Spleen (tissue), 11 donors: ENCODE results near the gene PKP4. TPM values are rescaled to one million over a fixed set of nuclear protein-coding genes. Genes with fewer than 3 reads are reported as not detected.
"Not testable (repeated sequence)": the region's sequence is repeated elsewhere in the genome, so short reads cannot be mapped to it uniquely, and the experiment has no call there.

Experiments used
- DNase-seq: peaks from one replicate; pipeline ENCODE4 v3.0.0-alpha.2; 2020
- H3K27ac ChIP-seq, 8 donors: fragments of 200-600 bp; sonication (generic) in 7 of 8; 1 replicate in 4 of 8; 2 replicates in 4 of 8; pipeline versions ENCODE4 v1.5.0 to v1.8.0; 2016 to 2021; ENCODE audit warnings: inconsistent platforms in 4 of 8, mild to moderate bottlenecking in 4 of 8, moderate library complexity in 1 of 8
- H3K27me3 ChIP-seq, 7 donors: fragments of 200-600 bp; sonication (generic) in 6 of 7; replicated peaks in 1 of 7; 1 replicate in 4 of 7; 2 replicates in 3 of 7; pipeline versions ENCODE4 v1.5.0 to v1.8.0; 2016 to 2021; ENCODE audit warnings: inconsistent platforms in 3 of 7, mild to moderate bottlenecking in 1 of 7
- H3K36me3 ChIP-seq, 6 donors: fragments of 200-600 bp; sonication (generic) in 5 of 6; 1 replicate in 4 of 6; 2 replicates in 2 of 6; pipeline versions ENCODE4 v1.5.0 to v1.8.0; 2016 to 2021; ENCODE audit warnings: inconsistent platforms in 2 of 6
- H3K4me1 ChIP-seq, 6 donors: fragments of 200-600 bp; sonication (generic) in 5 of 6; 1 replicate in 3 of 6; 2 replicates in 3 of 6; pipeline versions ENCODE4 v1.5.0 to v1.8.0; 2016 to 2021; ENCODE audit warnings: inconsistent platforms in 3 of 6
- H3K4me3 ChIP-seq, 8 donors: fragments of 200-600 bp; sonication (generic) in 7 of 8; 1 replicate in 4 of 8; 2 replicates in 4 of 8; pipeline versions ENCODE4 v1.5.0 to v1.8.0; 2016 to 2021; ENCODE audit warnings: inconsistent platforms in 4 of 8, mild to moderate bottlenecking in 4 of 8, moderate library complexity in 2 of 8
- H3K9me3 ChIP-seq, 8 donors: fragments of 200-600 bp; sonication (generic) in 7 of 8; 1 replicate in 4 of 8; 2 replicates in 4 of 8; pipeline versions ENCODE4 v1.5.0 to v1.8.0; 2016 to 2021; ENCODE audit warnings: inconsistent platforms in 4 of 8
- POLR2A ChIP-seq, 3 donors: fragments of 450-650 bp; IDR thresholded peaks; one replicate each; pipeline ENCODE4 v1.5.1; 2017; ENCODE audit warnings: antibody characterized with exemption in 3 of 3, mild to moderate bottlenecking in 1 of 3
- POLR2AphosphoS5 ChIP-seq, 3 donors: sonication (generic); formaldehyde crosslinking; IDR thresholded peaks; one replicate each; pipeline ENCODE4 v1.5.1; 2017; ENCODE audit warnings: antibody characterized with exemption in 3 of 3
- WGBS, 5 donors: extraction: QIAGEN DNeasy Blood & Tissue Kit in 3 of 5; methylation state at CpG; one replicate each; pipeline versions ENCODE4 v1.1.5 to v1.1.7; 2013 to 2018; 5-methylcytosine and 5-hydroxymethylcytosine counted together
- intact Hi-C: fragments of 100-400 bp; cut with DNase I; formaldehyde crosslinking; loops from one replicate; pipeline ENCODE4 v1.15.0; 2023; ENCODE audit warnings: low total_unique reads
- polyA plus RNA-seq, 3 donors: library from polyadenylated mRNA; stranded (reverse); fragments of 200-250 nt; gene quantifications; one replicate each; pipeline ENCODE4 v1.2.1, GENCODE V29; 2013
- total RNA-seq, 7 donors: library from RNA; depleted of rRNA in 3 of 7; stranded (reverse); fragments of >200 nt in 3 of 7; fragmentation: NEBNext Ultra II Directional in 4 of 7; extraction: Animal tissue kit (Norgen Biotek cat#: 25700) in 4 of 7; gene quantifications; one replicate each; pipeline versions ENCODE4 v1.1.0 to v1.2.1, GENCODE V29; 2016 to 2021
- TF ChIP-seq, protein P1 (sequence below), 11 experiments: fragments of 200-600 bp in 7 of 11; fragments of 450-650 bp in 4 of 11; sonication (generic) in 4 of 11; IDR thresholded peaks in 8 of 11; conservative IDR thresholded peaks in 3 of 11; 1 replicate in 7 of 11; 2 replicates in 4 of 11; pipeline versions ENCODE4 v1.4.0 to v1.8.0; 2016 to 2021; ENCODE audit warnings: antibody characterized with exemption in 11 of 11, inconsistent platforms in 4 of 11, mild to moderate bottlenecking in 1 of 11
- donor health status: healthy with polysubstance abuse.
- donor health status: DM: no; HTN: no; CAD: no; lungs with moderate emphysema.
- donor health status: DM: no; HTN: no; CAD: no.
- donor health status: Bipolar disorder and iron deficiency.
- donor health status: healthy.
- donor health status: DM: no; HTN: no; CAD: no.
- donor health status: DM: yes; HTN: yes; CAD: no.

PKP4 gene
- total and polyA plus RNA-seq, 10 donors, result 4.9 to 53.5 (median 29.2) TPM

DNA sequence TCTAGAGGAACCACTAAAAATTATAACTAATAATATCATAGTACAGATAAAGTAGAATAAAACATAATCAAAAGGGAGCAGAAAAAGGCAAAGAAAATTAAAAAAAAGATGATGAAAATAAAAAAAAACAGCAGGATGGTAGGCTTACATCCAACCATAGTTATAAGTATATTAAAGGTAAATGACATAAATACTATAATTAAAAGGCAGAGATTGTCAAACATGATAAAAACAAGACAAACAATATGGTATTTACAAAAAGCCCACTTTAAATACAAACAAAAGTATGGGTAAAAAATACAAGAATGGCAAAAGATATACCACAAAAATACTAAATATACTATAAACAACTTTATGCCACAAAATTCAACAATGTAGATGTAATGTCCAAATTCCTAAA, 24.6 kb upstream of the PKP4 start:
- Histone ChIP-seq H3K27ac (no peak overlapping the region), H3K4me3 (no peak overlapping the region), H3K36me3 (no peaks in the 10 kb centered on the region), H3K27me3 (no peaks in the 10 kb centered on the region), H3K9me3 (peaks cover 0 to 40% (median 30%) of the 10 kb centered on the region in 8 donors), H3K4me1 (no peaks in the 10 kb centered on the region)
- TF ChIP-seq POLR2A (IDR thresholded peaks at IDR 0.05) (no peak), POLR2AphosphoS5 (IDR thresholded peaks at IDR 0.05) (no peak)
- TF ChIP-seq, protein P1, sequence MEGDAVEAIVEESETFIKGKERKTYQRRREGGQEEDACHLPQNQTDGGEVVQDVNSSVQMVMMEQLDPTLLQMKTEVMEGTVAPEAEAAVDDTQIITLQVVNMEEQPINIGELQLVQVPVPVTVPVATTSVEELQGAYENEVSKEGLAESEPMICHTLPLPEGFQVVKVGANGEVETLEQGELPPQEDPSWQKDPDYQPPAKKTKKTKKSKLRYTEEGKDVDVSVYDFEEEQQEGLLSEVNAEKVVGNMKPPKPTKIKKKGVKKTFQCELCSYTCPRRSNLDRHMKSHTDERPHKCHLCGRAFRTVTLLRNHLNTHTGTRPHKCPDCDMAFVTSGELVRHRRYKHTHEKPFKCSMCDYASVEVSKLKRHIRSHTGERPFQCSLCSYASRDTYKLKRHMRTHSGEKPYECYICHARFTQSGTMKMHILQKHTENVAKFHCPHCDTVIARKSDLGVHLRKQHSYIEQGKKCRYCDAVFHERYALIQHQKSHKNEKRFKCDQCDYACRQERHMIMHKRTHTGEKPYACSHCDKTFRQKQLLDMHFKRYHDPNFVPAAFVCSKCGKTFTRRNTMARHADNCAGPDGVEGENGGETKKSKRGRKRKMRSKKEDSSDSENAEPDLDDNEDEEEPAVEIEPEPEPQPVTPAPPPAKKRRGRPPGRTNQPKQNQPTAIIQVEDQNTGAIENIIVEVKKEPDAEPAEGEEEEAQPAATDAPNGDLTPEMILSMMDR (IDR thresholded peaks at IDR 0.05 in 8 of 11, conservative IDR thresholded peaks at IDR 0.05 in 3 of 11), result no peak
- DNase-seq, result no peak
- intact Hi-C loops, result no loop called here

DNA sequence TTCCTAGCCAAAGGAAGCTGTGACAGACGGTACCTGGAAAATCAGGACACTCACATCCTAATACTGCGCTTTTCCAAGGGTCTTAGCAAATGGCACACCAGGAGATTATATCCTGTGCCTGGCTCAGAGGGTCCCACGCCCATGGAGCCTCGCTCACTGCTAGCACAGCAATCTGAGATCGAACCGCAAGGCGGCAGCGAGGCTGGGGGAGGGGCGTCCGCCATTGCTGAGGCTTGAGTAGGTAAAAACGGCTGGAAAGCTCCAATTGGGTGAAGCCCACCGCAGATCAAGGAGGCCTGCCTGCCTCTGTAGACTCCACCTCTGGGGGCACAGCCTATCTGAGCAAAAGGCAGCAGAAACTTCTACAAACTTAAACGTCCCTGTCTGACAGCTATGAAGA, 23.0 kb upstream of the PKP4 start:
- WGBS, 5 donors, result 87 to 93% (median 91%) methylated on average over 13 of the region's 13 CpGs
- not testable (repeated sequence) for DNase-seq

DNA sequence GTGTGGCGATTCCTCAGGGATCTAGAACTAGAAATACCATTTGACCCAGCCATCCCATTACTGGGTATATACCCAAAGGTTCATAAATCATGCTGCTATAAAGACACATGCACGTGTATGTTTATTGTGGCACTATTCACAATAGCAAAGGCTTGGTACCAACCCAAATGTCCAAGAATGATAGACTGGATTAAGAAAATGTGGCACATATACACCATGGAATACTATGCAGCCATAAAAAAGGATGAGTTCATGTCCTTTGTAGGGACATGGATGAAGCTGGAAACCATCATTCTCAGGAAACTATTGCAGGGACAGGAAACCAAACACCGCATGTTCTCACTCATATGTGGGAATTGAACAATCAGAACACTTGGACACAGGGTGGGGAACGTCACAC, 17.7 kb upstream of the PKP4 start:
- H3K27me3 ChIP-seq, DNase-seq, H3K27ac ChIP-seq, H3K4me3 ChIP-seq, H3K4me1 ChIP-seq, H3K36me3 ChIP-seq, intact Hi-C loops: not testable (repeated sequence)
- H3K9me3 ChIP-seq, result peaks cover 0 to 16% (median 4%) of the 10 kb centered on the region in 8 donors
- WGBS, 5 donors, result 91 to 97% (median 94%) methylated on average over 3 to 4 of the region's 4 CpGs

More for the DNA sequence above, 23.0 kb upstream of the PKP4 start:
- H3K27me3 ChIP-seq, intact Hi-C loops, H3K36me3 ChIP-seq, H3K4me1 ChIP-seq, H3K4me3 ChIP-seq, H3K27ac ChIP-seq: not testable (repeated sequence)
- peaks cover 0 to 40% (median 30%) of the 10 kb centered on the region in 8 donors for H3K9me3 ChIP-seq

DNA sequence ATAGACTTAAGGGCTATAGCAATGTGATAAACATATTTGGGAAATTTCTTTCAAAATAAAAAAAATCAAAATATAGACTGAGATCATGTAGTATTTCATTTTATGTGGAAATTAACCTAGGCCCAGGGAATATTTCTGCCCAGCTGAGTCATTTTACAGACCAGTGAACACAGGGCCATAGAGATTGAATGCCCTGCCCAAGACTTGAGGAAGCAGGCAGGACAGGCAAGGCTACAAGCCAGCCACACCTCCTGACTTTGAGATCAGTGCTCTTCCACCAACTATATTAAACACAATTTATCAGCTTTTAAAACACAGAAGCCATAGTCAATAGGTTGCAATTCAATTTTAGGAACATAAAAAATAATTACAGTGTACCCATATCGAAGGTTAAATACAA, 13.1 kb upstream of the PKP4 start:
- no peak overlapping the region for H3K4me3 ChIP-seq
- no peaks in the 10 kb centered on the region for H3K27me3 ChIP-seq
- H3K36me3 ChIP-seq, result no peaks in the 10 kb centered on the region
- intact Hi-C loops, result no loop called here
- H3K4me1 ChIP-seq, result no peaks in the 10 kb centered on the region
- WGBS, 5 donors, result 93 to 96% (median 94%) methylated on average over 1 of the region's 1 CpG
- TF ChIP-seq, protein P1 (IDR thresholded peaks at IDR 0.05 in 8 of 11, conservative IDR thresholded peaks at IDR 0.05 in 3 of 11), result no peak
- TF ChIP-seq POLR2A (IDR thresholded peaks at IDR 0.05) (no peak), POLR2AphosphoS5 (IDR thresholded peaks at IDR 0.05) (no peak)
- peaks cover 0 to 15% (median 1%) of the 10 kb centered on the region in 8 donors for H3K9me3 ChIP-seq
- DNase-seq, result no peak
- H3K27ac ChIP-seq, result no peak overlapping the region

DNA sequence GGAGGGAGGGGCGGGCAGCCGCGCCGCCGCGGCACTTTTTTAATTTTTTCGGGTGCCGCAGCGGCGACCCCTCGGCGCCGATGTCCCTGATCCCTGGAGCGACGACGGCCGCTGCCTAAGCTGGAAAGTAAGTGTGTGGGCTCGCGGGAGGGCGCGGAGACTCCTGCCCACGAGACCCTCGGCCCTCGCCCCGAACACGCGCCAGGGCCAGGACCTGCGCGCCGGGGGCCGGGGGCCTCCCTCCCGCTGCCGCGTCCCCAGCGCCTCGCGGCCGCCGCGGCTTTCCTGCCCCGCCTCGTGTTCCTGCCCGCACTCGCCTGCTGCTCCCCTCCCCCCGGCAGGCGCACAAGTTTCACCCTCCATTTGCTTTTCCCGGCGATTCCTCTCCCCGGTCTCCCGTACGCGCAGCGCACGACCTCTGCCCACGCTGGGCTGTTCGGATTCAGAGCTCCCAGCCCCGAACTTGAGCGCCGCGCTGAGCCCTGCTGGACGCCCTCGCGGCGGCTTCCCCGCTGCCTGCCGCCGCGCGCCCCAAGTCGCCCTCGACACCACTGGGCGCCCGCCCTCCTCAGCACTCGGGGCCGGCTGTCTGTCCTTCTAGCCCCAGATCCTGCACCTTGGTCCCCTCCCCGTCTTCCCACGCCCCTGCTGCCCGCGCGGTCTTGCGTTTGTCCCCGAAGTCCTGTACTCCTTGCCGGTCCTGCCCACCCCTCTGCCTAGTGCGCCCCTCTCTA, 507 bp downstream of the PKP4 start:
- 0 to 1% (median 0%) methylated on average over 56 to 84 of the region's 84 CpGs for WGBS, 5 donors
- H3K27ac ChIP-seq, result peak overlapping the region; percentile 73 to 92 (median 90)
- H3K9me3 ChIP-seq, result no peaks in the 10 kb centered on the region
- peak; percentile 92 for DNase-seq
- intact Hi-C loops, result no loop called here
- H3K4me1 ChIP-seq, result peaks cover 10 to 42% (median 29%) of the 10 kb centered on the region in 6 donors
- TF ChIP-seq, protein P1 (IDR thresholded peaks at IDR 0.05 in 8 of 11, conservative IDR thresholded peaks at IDR 0.05 in 3 of 11), result peak in 1 of 11 experiments; percentile 1
- TF ChIP-seq POLR2A (IDR thresholded peaks at IDR 0.05), result no peak
- TF ChIP-seq POLR2AphosphoS5 (IDR thresholded peaks at IDR 0.05), result no peak
- no peaks in the 10 kb centered on the region for H3K36me3 ChIP-seq
- peaks cover 0 to 5% (median 0%) of the 10 kb centered on the region in 7 donors for H3K27me3 ChIP-seq
- peak overlapping the region; percentile 59 to 97 (median 90) for H3K4me3 ChIP-seq
